HepG2 (cell line): Measurements from ENCODE around the gene METTL14. TPM values are rescaled to one million over a fixed set of nuclear protein-coding genes. Genes with fewer than 3 reads are reported as not detected.

ENCODE experiments used
- ATRX ChIP-seq: sonication (generic); formaldehyde crosslinking; IDR thresholded peaks from 2 replicates; pipeline ENCODE4 v1.4.0; 2020; ENCODE audit warnings: missing genetic modification reagents, borderline replicate concordance
- BRCA1 ChIP-seq: sonication (generic); formaldehyde crosslinking; IDR thresholded peaks from 2 replicates; pipeline ENCODE4 v1.4.0; 2020; ENCODE audit warnings: missing genetic modification reagents
- CEBPB ChIP-seq: IDR thresholded peaks from 2 replicates; pipeline ENCODE4 v1.6.1; 2011; ENCODE audit warnings: low read depth, low read length, improper control_type of control experiment, borderline replicate concordance
- FLYWCH1 ChIP-seq: sonication (generic); formaldehyde crosslinking; IDR thresholded peaks from 2 replicates; pipeline ENCODE4 v1.8.1; 2023; ENCODE audit warnings: mild to moderate bottlenecking, missing genetic modification reagents
- GATA4 ChIP-seq: sonication (generic); IDR thresholded peaks from 2 replicates; pipeline ENCODE4 v1.6.1; 2016; ENCODE audit warnings: antibody characterized with exemption, low read depth, borderline replicate concordance
- KMT2A ChIP-seq: sonication (generic); formaldehyde crosslinking; IDR thresholded peaks from 2 replicates; pipeline ENCODE4 v1.4.0; 2020; ENCODE audit warnings: missing genetic modification reagents
- TAF15 ChIP-seq: fragments of 200-400 bp; formaldehyde crosslinking; IDR thresholded peaks from one replicate; pipeline ENCODE4 v1.6.1; 2018; ENCODE audit warnings: mild to moderate bottlenecking, low read depth, low read length; ENCODE audit not compliant: poor library complexity, severe bottlenecking
- TCF7 ChIP-seq: sonication (generic); IDR thresholded peaks from 2 replicates; pipeline ENCODE4 v1.6.1; 2016; ENCODE audit warnings: antibody characterized with exemption, low read depth
- ZBTB7B ChIP-seq: sonication (generic); formaldehyde crosslinking; IDR thresholded peaks from 2 replicates; pipeline ENCODE4 v1.4.0; 2020; ENCODE audit warnings: missing genetic modification reagents
- ZNF34 ChIP-seq: sonication (generic); formaldehyde crosslinking; IDR thresholded peaks from 2 replicates; pipeline ENCODE4 v1.4.0; 2020; ENCODE audit warnings: mild to moderate bottlenecking, missing genetic modification reagents, borderline replicate concordance
- ZNF501 ChIP-seq: sonication (generic); formaldehyde crosslinking; IDR thresholded peaks from 2 replicates; pipeline ENCODE4 v1.5.1; 2020; ENCODE audit warnings: mild to moderate bottlenecking, moderate library complexity, missing genetic modification reagents
- ZNF607 ChIP-seq: sonication (generic); formaldehyde crosslinking; IDR thresholded peaks from 2 replicates; pipeline ENCODE4 v1.5.1; 2020; ENCODE audit warnings: missing genetic modification reagents, mild to moderate bottlenecking, borderline replicate concordance
- ZNF75D ChIP-seq: sonication (generic); formaldehyde crosslinking; IDR thresholded peaks from 2 replicates; pipeline ENCODE4 v1.8.1; 2023; ENCODE audit warnings: missing genetic modification reagents, mild to moderate bottlenecking, borderline replicate concordance
- ZNF781 ChIP-seq: sonication (generic); formaldehyde crosslinking; IDR thresholded peaks from 2 replicates; pipeline ENCODE4 v1.5.1; 2020; ENCODE audit warnings: borderline replicate concordance, mild to moderate bottlenecking, missing genetic modification reagents; ENCODE audit errors: not compliant biosample characterization
- polyA plus RNA-seq, 8 experiments: library from polyadenylated mRNA; depleted of rRNA in 3 of 8; stranded (reverse) in 7 of 8; unstranded in 1 of 8; fragments of >200 nt; fragmentation: Illumina TruSeq in 4 of 8; extraction: Trizol in 4 of 8; gene quantifications; 2 replicates each; pipeline versions ENCODE4 v1.2.1 to v1.2.3, GENCODE V29; 2011 to 2016; ENCODE audit warnings: low read depth in 4 of 8, missing spikeins in 1 of 8, mixed read lengths in 1 of 8; ENCODE audit not compliant: insufficient read depth in 1 of 8
- total RNA-seq, 5 experiments: library from RNA; depleted of rRNA; stranded (reverse); fragments of >200 nt; fragmentation: Illumina TruSeq; extraction: Trizol; gene quantifications; 2 replicates each; pipeline ENCODE4 v1.2.3, GENCODE V29; 2016; ENCODE audit warnings: low read depth in 1 of 5
- TF ChIP-seq, protein P1 (sequence below): IDR thresholded peaks from 2 replicates; pipeline ENCODE4 v1.6.1; 2016; ENCODE audit warnings: low read depth, borderline replicate concordance
- TF ChIP-seq, protein P2 (sequence below): IDR thresholded peaks from 2 replicates; pipeline ENCODE4 v1.6.1; 2016; ENCODE audit warnings: control low read depth
- TF ChIP-seq, protein P3 (sequence below): sonication (generic); formaldehyde crosslinking; IDR thresholded peaks from 2 replicates; pipeline ENCODE4 v1.8.0; 2022; ENCODE audit warnings: mild to moderate bottlenecking, missing genetic modification reagents; ENCODE audit not compliant: insufficient replicate concordance
- TF ChIP-seq, protein P4 (sequence below): sonication (generic); formaldehyde crosslinking; IDR thresholded peaks from 2 replicates; pipeline ENCODE4 v1.5.1; 2020; ENCODE audit warnings: mild to moderate bottlenecking, missing genetic modification reagents, moderate library complexity
- TF ChIP-seq, protein P5 (sequence below): sonication (generic); formaldehyde crosslinking; IDR thresholded peaks from 2 replicates; pipeline ENCODE4 v1.5.1; 2020; ENCODE audit warnings: mild to moderate bottlenecking, missing genetic modification reagents, borderline replicate concordance
- TF ChIP-seq, protein P6 (sequence below): sonication (generic); formaldehyde crosslinking; IDR thresholded peaks from 2 replicates; pipeline ENCODE4 v1.4.0; 2020; ENCODE audit warnings: mild to moderate bottlenecking, missing genetic modification reagents
- TF ChIP-seq, protein P7 (sequence below): sonication (generic); formaldehyde crosslinking; IDR thresholded peaks from 2 replicates; pipeline ENCODE4 v1.8.0; 2022; ENCODE audit warnings: missing genetic modification reagents, low read depth, mild to moderate bottlenecking, borderline replicate concordance

Gene METTL14
- total and polyA plus RNA-seq, 2 of the 13 experiments (the other 11 are each of a cell fraction or from before 2014, with no cell fraction given), result 11.6 to 44.9 TPM

DNA sequence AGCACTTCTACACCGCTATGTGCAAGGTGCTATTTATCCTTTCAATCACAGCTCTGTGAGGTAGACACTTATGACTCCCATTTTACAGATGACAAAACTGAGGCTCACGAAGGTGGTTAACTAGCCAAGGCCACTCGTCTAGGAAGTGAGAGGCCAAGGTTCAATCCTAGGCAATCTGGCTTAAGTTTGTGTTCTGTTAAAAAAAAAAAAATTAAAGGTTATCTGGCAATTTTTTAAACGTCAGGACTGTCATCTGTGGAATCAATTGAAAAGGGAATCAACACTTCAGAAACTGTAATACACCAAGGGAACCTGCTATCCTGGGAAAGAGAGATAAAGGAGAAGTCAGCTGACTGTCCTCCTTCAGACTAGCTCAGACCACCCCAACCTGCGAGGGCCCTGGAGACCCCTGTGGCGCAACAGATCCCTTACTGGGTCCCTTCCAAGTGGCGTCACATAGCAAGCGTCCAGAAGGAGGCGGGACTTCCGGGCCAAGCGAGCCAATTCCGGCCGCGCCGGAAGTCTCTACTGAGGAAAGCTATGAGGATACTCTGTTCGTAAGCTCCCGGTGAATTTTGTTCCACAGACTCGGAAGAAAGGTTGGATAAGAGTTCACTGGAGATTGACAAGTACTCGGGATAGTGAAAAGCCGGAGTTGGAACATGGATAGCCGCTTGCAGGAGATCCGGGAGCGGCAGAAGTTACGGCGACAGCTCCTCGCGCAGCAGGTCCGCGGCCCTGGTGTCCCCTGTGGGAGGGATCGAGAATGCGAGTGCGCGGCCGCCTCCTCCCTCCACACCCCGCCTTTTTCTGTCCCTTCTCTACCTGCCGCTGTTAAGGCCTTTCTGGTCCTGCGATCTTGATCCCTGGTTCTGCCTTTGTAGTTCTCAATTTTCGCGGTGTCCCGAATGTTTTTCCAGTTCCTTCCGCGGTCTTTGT lies at the start of gene METTL14 (continued):
- TF ChIP-seq, protein P1, sequence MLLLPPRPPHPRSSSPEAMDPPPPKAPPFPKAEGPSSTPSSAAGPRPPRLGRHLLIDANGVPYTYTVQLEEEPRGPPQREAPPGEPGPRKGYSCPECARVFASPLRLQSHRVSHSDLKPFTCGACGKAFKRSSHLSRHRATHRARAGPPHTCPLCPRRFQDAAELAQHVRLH, result no peak
- TF ChIP-seq BRCA1 (CRISPR knock-in tag) (0 out of 2 replicates have a peak, but pooled peaks have one; percentile 59), TCF7 (no peak), ZNF75D (CRISPR knock-in tag) (no peak), ZNF501 (CRISPR knock-in tag) (peak; percentile 76; the same call in 1 of the 2 replicates), CEBPB (peak; percentile 90), ZNF781 (peak; percentile 25), GATA4 (no peak), ZNF34 (CRISPR knock-in tag) (no peak), ZNF607 (CRISPR knock-in tag) (no peak; the same call in 1 of the 2 replicates), ATRX (CRISPR knock-in tag) (no peak), ZBTB7B (CRISPR knock-in tag) (peak; percentile 95), KMT2A (peak; percentile 95), TAF15 (no peak), FLYWCH1 (CRISPR knock-in tag) (no peak)
- TF ChIP-seq, protein P2, sequence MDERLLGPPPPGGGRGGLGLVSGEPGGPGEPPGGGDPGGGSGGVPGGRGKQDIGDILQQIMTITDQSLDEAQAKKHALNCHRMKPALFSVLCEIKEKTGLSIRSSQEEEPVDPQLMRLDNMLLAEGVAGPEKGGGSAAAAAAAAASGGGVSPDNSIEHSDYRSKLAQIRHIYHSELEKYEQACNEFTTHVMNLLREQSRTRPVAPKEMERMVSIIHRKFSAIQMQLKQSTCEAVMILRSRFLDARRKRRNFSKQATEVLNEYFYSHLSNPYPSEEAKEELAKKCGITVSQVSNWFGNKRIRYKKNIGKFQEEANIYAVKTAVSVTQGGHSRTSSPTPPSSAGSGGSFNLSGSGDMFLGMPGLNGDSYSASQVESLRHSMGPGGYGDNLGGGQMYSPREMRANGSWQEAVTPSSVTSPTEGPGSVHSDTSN, result no peak
- TF ChIP-seq, protein P3, sequence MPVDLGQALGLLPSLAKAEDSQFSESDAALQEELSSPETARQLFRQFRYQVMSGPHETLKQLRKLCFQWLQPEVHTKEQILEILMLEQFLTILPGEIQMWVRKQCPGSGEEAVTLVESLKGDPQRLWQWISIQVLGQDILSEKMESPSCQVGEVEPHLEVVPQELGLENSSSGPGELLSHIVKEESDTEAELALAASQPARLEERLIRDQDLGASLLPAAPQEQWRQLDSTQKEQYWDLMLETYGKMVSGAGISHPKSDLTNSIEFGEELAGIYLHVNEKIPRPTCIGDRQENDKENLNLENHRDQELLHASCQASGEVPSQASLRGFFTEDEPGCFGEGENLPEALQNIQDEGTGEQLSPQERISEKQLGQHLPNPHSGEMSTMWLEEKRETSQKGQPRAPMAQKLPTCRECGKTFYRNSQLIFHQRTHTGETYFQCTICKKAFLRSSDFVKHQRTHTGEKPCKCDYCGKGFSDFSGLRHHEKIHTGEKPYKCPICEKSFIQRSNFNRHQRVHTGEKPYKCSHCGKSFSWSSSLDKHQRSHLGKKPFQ, result no peak
- TF ChIP-seq, protein P4, sequence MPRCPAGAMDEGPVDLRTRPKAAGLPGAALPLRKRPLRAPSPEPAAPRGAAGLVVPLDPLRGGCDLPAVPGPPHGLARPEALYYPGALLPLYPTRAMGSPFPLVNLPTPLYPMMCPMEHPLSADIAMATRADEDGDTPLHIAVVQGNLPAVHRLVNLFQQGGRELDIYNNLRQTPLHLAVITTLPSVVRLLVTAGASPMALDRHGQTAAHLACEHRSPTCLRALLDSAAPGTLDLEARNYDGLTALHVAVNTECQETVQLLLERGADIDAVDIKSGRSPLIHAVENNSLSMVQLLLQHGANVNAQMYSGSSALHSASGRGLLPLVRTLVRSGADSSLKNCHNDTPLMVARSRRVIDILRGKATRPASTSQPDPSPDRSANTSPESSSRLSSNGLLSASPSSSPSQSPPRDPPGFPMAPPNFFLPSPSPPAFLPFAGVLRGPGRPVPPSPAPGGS (CRISPR knock-in tag), result no peak
- TF ChIP-seq, protein P5, sequence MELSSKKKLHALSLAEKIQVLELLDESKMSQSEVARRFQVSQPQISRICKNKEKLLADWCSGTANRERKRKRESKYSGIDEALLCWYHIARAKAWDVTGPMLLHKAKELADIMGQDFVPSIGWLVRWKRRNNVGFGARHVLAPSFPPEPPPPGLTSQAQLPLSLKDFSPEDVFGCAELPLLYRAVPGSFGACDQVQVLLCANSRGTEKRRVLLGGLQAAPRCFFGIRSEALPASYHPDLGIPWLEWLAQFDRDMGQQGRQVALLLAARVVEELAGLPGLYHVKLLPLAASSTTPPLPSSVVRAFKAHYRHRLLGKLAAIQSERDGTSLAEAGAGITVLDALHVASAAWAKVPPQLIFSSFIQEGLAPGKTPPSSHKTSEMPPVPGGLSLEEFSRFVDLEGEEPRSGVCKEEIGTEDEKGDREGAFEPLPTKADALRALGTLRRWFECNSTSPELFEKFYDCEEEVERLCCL (CRISPR knock-in tag), result no peak
- TF ChIP-seq, protein P6, sequence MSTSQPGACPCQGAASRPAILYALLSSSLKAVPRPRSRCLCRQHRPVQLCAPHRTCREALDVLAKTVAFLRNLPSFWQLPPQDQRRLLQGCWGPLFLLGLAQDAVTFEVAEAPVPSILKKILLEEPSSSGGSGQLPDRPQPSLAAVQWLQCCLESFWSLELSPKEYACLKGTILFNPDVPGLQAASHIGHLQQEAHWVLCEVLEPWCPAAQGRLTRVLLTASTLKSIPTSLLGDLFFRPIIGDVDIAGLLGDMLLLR (CRISPR knock-in tag), result no peak
- TF ChIP-seq, protein P7, sequence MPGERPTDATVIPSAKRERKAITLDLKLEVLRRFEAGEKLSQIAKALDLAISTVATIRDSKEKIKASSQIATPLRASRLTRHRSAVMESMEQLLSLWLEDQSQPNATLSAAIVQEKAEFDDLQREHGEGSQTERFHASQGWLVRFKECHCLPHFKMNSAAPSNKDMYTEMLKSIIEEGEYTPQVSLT (CRISPR knock-in tag), result no peak
